GM23338 (cell line): Measurements from ENCODE around the gene NAPB. TPM values are rescaled to one million over a fixed set of nuclear protein-coding genes. Genes with fewer than 3 reads are reported as not detected.

Source experiments
- CREB1 ChIP-seq: fragments of 250-450 bp; sonication (Bioruptor Pico); IDR thresholded peaks from 2 replicates; pipeline ENCODE4 v1.5.0; 2020; ENCODE audit warnings: low read depth, mild to moderate bottlenecking, moderate library complexity
- EZH2phosphoT487 ChIP-seq: fragments of 200-600 bp; sonication (generic); IDR thresholded peaks from one replicate; pipeline ENCODE4 v1.8.1; 2018; ENCODE audit warnings: antibody characterized with exemption; ENCODE audit not compliant: unreplicated experiment
- NANOG ChIP-seq: IDR thresholded peaks from 2 replicates; pipeline ENCODE4 v1.6.1; 2016; ENCODE audit warnings: antibody characterized with exemption, borderline replicate concordance
- POLR2AphosphoS5 ChIP-seq: IDR thresholded peaks from 2 replicates; pipeline ENCODE4 v1.6.1; 2016; ENCODE audit warnings: antibody characterized with exemption, low read depth
- REST ChIP-seq: IDR thresholded peaks from one replicate; pipeline ENCODE4 v1.6.1; 2018; ENCODE audit warnings: antibody characterized with exemption; ENCODE audit not compliant: unreplicated experiment
- STAT1 ChIP-seq: IDR thresholded peaks from one replicate; pipeline ENCODE4 v1.6.1; 2016; ENCODE audit warnings: antibody characterized with exemption; ENCODE audit not compliant: unreplicated experiment
- ZNF462 ChIP-seq: fragments of 250-450 bp; sonication (Bioruptor Pico); IDR thresholded peaks from 2 replicates; pipeline ENCODE4 v1.5.0; 2020; ENCODE audit warnings: mild to moderate bottlenecking, moderate library complexity
- polyA plus RNA-seq: library from polyadenylated mRNA; unstranded; fragments of >200 nt; fragmentation: Nextera tagmentation; extraction: Ambion mirVana; gene quantifications from 2 replicates; pipeline ENCODE4 v1.2.1, GENCODE V29; 2016
- total RNA-seq: library from RNA; depleted of rRNA; stranded (reverse); fragments of >200 nt; shearing (Covaris generic); gene quantifications from 2 replicates; pipeline ENCODE4 v1.2.3, GENCODE V29; 2014

NAPB gene
- total and polyA plus RNA-seq, 2 experiments from 2014 or later: 7.3 to 18.1 TPM

- TF ChIP-seq ZNF462 (CRISPR knock-in tag): no peak
- TF ChIP-seq CREB1 (CRISPR knock-in tag): no peak
- no peak for TF ChIP-seq NANOG
- no peak for TF ChIP-seq STAT1
- TF ChIP-seq EZH2phosphoT487: no peak
- TF ChIP-seq REST: no peak
- no peak for TF ChIP-seq POLR2AphosphoS5
Observed at GRCh38 chr20:23436681-23437080, 15.4 kb upstream of the NAPB start (continued).
